ENCODE results near the gene HOXB5.

Gene HOXB5

GRCh38 chr17:48589060-48589830 is 4.3 kb downstream of the HOXB5 start:
- DNase-seq = no peak

DNA sequence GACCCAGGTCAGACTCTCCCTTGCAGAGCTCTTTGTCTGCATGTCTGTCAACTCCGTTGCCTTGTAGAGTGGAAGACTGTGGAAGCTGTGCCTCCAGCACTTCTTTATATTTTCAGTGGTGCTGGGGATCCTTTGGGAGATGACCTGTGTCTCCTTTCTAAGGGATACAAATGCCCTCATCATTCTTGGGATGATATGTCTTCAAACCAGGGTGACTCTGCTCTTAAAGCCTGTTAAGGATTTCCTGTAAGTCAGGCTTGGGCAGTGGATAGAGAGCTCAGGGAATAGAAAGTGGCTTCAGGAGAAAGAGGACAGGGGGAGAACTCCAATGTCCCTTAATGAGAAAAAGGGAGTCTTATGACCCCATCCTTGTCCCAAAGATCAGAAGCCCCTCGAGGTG is 5.1 kb downstream of the HOXB5 start:
- no peak for DNase-seq

DNA sequence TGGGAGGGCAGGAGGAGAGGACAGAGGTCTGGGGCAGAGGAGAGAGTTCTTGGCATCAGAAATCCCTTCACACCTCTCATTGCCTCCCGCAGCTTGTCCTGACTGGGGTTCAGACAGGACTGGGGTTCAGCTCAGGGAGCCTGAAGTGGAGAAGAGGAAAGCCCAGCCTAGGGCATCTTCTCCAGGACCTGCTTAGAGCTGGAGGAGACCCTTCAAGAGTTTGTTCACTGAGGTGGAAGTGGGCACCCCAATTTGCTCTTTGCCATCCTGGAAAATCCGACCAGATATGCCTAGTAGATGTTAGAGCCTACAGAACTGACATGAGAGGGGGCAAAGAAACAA is 5.5 kb downstream of the HOXB5 start:
- DNase-seq = no peak

DNA sequence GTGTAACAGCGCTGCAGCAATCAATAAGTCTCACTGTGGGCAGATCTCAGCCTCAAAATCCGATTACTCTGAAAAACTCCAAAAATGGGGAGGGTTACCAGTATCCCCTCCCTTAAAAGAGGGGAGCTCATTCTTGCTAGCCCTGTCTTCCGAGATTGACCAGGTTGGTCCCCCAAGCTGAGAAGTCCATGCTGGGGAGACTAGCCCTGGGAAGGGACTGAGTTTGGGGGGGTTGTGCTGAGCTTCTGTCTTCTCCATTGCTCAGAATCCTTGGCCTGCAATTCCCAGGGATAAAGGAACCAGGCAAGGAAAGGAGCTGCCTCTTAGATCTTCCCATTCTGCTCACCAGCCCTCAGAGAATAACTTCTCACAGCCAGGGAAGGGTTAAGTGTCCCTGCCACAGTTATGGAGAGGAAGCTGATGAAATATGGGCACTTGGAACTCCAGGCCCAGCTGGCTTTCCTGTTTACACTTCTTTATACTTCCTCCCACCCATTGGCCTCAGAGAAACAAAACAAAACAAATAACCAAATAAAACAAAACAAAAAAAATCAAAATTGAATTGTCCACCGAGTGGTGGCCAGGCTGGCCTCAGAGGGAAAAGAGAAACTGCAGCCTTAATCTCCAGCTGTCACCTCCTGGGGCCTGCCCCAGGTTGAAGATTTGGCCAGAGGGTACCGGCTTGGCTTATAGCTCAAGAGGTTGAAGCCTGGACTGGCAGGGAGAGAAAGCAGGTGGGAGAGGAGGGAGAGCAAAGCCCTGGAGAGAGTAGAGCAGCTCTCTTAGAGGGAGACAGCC is 6.1 kb downstream of the HOXB5 start:
- DNase-seq = no peak

- no peak for DNase-seq
Measured at GRCh38 chr17:48586355-48587258, 7.0 kb downstream of the HOXB5 start.

GRCh38 chr17:48584223-48584741 is 9.3 kb downstream of the HOXB5 start:
- no peak for DNase-seq

- no peak for DNase-seq
Measured at GRCh38 chr17:48583708-48584222, 9.8 kb downstream of the HOXB5 start.

DNA sequence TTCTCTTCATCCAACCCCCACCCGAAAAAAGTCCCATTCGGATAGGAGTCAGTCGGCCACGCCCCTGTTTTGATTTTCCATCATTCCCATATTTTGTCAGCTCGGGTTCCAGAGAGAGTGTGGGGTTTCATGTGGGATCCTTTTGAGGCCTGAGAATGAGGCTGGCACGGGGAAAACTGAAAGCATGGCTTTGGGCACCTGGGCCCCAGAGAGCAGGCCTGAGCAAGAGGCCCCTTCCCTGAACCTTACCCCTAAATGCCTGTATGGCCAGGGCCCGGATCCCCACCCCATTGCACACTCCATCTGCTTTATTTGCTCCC is 10.9 kb downstream of the HOXB5 start:
- DNase-seq = no peak

- no peak for DNase-seq
Measured at GRCh38 chr17:48579760-48580554, 13.6 kb downstream of the HOXB5 start.

DNA sequence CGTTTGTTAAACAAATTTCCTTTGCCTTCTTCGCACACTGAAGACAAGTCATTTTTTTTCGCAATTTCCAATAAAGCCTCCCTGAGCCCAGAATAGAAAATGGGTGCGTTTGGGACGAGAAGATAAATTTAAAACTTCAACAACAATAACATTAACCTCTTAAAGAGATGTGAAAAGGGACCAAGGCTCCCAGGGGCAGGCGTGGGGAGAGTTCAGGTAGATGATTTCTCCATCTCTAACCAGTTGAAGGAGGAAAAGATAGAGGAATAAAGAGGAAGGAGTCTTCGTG is 14.2 kb downstream of the HOXB5 start:
- DNase-seq = no peak

DNA sequence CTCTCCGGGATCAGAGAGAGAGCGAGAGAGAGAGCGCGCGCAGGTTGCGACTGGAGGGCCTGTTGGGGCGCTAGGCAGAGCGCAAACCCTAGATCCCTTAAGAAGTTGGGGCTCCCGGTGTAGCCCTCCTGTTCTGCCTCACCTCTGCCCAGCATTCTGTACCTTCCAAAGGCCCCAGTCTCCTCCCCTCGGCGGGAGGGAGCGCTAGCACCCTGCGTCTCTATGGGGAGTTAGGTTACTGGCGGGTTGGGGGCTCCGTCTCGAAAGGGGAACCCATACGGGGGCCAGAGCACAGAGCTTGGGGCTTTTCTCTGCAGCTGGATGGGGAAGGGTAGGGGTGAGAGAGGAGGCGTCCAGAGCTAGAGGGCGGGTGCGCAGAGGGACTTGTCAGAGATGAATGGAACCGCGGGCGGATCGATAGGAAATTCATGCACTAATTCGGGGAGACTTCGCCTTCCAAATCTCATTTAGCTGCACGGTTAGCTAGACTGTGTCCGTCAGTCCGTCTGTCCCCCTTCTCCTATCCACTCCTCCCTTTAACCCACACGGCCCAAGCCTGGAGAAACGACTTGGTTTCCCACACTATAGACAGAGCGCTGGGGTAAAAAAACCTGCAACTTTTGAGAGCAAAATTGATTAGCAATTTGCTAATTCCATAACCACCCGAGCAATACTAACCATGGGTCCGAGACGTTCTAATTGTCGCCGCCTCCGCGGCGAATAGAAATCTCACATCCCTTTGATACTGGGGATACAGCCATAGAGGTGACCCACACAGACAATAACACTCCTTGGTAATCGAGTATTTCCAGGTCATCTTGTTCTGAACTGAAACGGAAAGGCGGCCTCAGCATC is 14.7 kb downstream of the HOXB5 start:
- DNase-seq = no peak

DNA sequence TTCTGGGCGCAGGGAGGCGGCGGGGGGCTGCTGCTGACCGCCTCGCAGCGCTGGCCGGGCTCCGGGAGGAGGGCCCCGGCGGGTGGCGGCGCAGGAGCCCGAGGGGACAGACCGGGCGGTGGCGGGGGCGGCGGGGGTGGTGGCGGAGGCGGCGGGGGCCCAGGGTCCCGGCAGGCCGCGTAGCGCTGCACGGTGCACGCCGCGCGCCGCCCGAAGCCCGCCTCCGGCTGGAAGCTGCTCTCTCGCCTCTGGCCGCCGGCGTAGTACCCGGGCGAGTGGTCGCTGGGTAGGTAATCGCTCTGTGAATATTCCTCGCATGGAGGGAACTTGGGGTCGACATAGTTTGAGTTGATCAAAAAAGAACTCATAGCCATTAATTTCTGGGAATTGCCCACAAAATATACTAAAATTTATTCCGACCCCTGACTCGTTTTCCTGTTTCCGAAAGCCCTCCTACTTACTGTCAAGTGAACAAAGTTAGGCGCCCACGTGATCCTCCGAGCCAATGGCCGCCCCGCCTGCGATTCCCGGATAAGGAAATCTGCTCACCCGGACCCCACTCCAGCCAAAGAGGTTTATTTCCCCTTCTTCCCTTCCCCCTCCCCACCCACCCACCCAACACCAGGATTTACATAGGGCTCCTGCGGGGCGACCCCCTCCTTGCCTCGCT is 15.5 kb downstream of the HOXB5 start, which contains the start of gene HOXB4:
TSS of gene HOXB4 (minus strand) at position 405 of the 670 bp plus-strand sequence. CDS start at position 374, 31 bp downstream.
- DNase-seq = peak; percentile 53

- no peak for DNase-seq
Measured at GRCh38 chr17:48577330-48577945, 16.1 kb downstream of the HOXB5 start.

DNA sequence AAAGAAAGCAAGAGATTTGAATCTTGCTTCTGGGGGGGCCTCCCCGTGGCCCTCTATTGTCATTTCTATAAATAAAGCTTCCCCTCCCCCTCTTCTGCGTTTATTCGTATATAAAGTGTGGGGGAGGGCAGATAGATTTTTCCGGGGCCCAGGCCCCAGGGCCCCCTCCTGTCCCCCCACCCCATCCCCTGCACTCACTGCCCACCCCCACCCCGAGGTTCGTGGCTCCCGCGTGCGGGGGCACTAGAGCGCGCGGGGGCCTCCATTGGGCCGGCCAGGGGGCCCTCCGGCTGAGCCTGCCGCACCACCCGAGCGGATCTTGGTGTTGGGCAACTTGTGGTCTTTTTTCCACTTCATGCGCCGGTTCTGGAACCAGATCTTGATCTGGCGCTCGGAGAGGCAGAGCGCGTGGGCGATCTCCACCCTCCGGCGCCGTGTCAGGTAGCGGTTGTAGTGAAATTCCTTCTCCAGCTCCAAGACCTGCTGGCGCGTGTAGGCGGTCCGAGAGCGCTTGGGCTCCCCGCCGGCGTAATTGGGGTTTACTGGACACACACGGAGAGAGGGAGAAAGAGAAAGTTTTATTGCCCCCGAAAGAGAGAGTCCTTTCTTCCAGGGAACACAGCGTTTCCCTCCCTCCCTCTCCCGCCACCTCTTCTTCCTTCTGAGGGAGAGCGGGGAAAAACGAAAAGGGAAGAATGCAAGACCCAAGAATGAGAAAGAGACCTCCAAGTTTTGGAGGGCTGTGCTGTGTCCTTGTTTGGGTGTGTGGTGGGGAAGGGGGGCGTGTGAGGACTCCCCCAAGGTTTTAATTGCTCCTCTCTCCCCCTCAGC is 16.9 kb downstream of the HOXB5 start:
- no peak for DNase-seq

DNA sequence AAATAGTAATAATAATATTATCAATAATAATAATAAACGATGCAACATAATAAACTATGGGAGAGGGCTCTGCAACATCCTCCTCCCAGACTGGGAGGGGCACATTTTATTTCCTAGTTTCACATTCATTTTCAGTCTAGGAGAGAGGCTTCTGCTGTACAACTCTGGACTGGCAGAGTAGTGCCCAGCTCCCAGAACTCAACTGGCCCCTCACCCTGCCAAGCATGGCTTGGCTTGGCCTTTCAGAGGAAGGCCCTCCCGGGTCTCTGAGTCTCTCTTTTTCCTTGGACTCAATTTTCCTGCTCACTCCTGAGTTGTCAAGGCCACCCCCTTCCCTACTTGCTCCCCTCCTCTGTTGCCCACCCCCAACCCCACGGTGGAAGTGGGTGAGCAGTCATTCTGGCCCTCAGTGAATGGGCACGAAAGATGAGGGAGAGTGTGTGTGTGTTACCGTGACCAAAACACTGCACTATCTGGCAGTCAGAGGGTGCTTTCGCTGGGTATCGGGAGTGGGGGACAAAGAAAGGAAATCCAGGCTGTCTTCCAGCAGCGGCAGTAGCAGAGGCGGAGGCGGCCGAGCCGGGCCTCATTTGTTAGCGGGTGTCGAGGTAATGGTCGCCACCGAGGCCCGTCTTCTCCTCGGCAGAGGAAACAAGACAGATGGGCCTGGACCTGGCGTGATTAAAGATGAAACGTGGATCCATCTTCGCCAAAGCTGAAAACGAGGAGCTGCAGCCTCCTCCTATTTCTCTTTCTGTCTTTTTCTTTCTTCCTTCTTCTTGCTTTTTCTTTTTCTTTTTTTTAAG is 17.7 kb downstream of the HOXB5 start:
- no peak for DNase-seq

GRCh38 chr17:48575066-48575582 is 18.5 kb downstream of the HOXB5 start:
- DNase-seq = no peak

DNA sequence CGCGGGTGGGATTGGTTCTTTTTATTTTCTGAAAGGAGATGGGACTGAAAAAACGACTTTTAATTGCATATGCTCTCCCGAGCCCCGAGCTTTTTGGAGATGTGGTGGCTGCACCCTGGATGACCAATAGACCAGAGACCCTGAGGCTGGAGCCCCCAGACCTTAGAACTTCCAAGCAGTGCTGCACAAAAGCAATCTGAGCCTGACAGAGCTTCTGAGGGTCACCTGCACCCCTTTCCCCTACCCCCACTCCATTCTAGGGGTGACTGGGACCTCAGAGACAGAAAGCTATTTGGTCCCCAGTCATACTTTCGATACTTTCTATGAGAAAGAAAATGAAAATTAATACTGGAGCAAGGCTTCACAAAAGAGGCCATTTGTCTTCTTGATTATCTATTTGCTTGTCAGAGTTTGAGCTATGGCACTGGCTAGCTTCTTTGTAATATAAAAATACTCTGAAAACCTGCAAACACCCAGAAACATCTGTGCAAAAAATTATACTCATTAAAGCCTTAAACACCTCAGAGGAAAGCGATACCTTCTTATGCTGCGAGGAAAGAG is 19.0 kb downstream of the HOXB5 start:
- DNase-seq = no peak

Measured in activated effector memory CD4-positive, alpha-beta T cell treated with Interleukin-2 at 50 U/mL for 16 hours (primary cell).